Gastrocnemius medialis (tissue), 4 donors: ENCODE results near the gene PTX4.

ENCODE experiments used
- CTCF ChIP-seq, 5 experiments: fragments of 450-650 bp in 3 of 5; fragments of 200-600 bp in 2 of 5; sonication (generic) in 2 of 5; IDR thresholded peaks in 4 of 5; conservative IDR thresholded peaks in 1 of 5; 1 replicate in 4 of 5; 2 replicates in 1 of 5; pipeline ENCODE4 v1.5.1; 2016 to 2019; ENCODE audit warnings: antibody characterized with exemption in 5 of 5, mild to moderate bottlenecking in 3 of 5, moderate library complexity in 3 of 5
- POLR2A ChIP-seq, 2 donors: fragments of 450-650 bp; IDR thresholded peaks; one replicate each; pipeline ENCODE4 v1.6.1; 2017; ENCODE audit warnings: antibody characterized with exemption in 2 of 2, mild to moderate bottlenecking in 2 of 2, moderate library complexity in 2 of 2

- TF ChIP-seq CTCF (IDR thresholded peaks at IDR 0.05 in 4 of 5, conservative IDR thresholded peaks at IDR 0.05 in 1 of 5) (no peak), POLR2A (IDR thresholded peaks at IDR 0.05) (no peak)
Measured at GRCh38 chr16:1436731-1437355, 51.9 kb downstream of the PTX4 start.
